C4-2B (cell line): Measurements from ENCODE around the gene ARFRP1.

Experiments used
- CTCF ChIP-seq: fragments of 450-650 bp; conservative IDR thresholded peaks from 2 replicates; pipeline ENCODE4 v1.5.1; 2017; ENCODE audit warnings: mild to moderate bottlenecking
- ZFX ChIP-seq: fragments of 450-650 bp; IDR thresholded peaks from 2 replicates; pipeline ENCODE4 v1.6.1; 2017

- TF ChIP-seq CTCF, result no peak
- no peak for TF ChIP-seq ZFX
Measured at GRCh38 chr20:63739130-63740069, 31.6 kb upstream of the ARFRP1 start, which contains the start of gene SLC2A4RG.
